ENCODE data around the gene DGKI. TPM values are rescaled to one million over a fixed set of nuclear protein-coding genes. Genes with fewer than 3 reads are reported as not detected.

DGKI gene
- total and polyA plus RNA-seq, 4 donors: 0.01 to 0.37 (median 0.31) TPM

DNA sequence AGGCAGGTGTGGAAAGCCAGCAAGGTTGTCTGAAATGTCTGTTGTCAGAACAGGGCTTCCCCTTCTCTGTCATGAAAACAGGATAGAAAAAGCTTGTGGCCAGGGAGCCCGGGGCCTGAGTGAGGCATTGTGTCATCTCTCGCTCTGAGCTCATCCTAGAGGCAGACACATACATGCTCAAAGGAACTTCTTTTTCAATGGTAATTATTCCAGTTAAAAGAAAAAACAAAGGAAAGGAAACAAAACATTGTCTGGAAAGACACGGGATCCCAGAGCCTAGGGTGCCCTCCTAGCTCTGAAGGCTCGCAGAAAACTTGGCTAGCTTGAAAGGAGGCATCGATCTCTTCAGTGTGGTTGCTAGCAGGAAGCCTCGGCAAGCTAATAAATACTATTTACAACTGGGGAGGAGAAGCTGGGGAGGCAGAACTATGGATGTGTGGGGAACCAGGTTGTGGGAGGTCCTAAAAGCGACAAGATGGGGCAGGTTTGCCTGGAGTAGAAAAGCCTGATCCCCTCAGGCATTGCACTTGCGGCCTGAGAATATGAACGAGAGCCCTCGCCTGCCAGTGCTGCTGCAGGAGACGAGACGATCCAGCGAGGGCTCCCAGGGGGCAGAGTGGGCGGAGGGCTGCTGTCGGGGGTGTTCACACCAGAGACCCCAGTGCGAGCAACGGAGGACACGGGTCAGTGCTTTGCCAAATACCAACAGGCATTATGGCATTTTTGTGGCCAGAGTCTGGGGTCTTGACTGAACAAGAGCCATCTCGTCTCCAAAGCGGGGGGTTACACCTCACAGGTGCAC is 32.8 kb upstream of the DGKI start:
- H3K36me3 ChIP-seq (ENCODE audit: control insufficient read depth in 4 of 4, insufficient read depth in 3 of 4, low read depth in 1 of 4, low read length in 3 of 4): peaks cover 24 to 66% (median 58%) of the 10 kb centered on the region in 4 donors
- H3K27ac ChIP-seq (ENCODE audit: low read depth in 1 of 2, low read length in 2 of 2): no peak overlapping the region
- H3K9ac ChIP-seq (ENCODE audit: low read depth in 1 of 2, low read length in 2 of 2): no peak overlapping the region
- no peaks in the 10 kb centered on the region for H3K4me1 ChIP-seq (ENCODE audit: control insufficient read depth in 4 of 4, insufficient read depth in 4 of 4, low read length in 3 of 4)
- no peaks in the 10 kb centered on the region for H3K27me3 ChIP-seq (ENCODE audit: control insufficient read depth in 4 of 4, insufficient read depth in 4 of 4, low read length in 3 of 4)
- H3K9me3 ChIP-seq (ENCODE audit: control insufficient read depth in 4 of 4, low read length in 3 of 4): no peaks in the 10 kb centered on the region
- DNase-seq (ENCODE audit: low spot score): no peak
- 94% methylated on average over 20 of the region's 20 CpGs for WGBS
- H3K4me3 ChIP-seq (ENCODE audit: low read depth in 1 of 3, low read length in 3 of 3): no peak overlapping the region
- TF ChIP-seq, protein P1, sequence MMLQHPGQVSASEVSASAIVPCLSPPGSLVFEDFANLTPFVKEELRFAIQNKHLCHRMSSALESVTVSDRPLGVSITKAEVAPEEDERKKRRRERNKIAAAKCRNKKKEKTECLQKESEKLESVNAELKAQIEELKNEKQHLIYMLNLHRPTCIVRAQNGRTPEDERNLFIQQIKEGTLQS (IDR thresholded peaks at IDR 0.05): no peak
- no peak for TF ChIP-seq RXRA (IDR thresholded peaks at IDR 0.05)
- TF ChIP-seq, protein P2, sequence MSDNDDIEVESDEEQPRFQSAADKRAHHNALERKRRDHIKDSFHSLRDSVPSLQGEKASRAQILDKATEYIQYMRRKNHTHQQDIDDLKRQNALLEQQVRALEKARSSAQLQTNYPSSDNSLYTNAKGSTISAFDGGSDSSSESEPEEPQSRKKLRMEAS (IDR thresholded peaks at IDR 0.05): no peak
- no peak for TF ChIP-seq RAD21 (IDR thresholded peaks at IDR 0.05)
- TF ChIP-seq YY1 (IDR thresholded peaks at IDR 0.05): no peak

DNA sequence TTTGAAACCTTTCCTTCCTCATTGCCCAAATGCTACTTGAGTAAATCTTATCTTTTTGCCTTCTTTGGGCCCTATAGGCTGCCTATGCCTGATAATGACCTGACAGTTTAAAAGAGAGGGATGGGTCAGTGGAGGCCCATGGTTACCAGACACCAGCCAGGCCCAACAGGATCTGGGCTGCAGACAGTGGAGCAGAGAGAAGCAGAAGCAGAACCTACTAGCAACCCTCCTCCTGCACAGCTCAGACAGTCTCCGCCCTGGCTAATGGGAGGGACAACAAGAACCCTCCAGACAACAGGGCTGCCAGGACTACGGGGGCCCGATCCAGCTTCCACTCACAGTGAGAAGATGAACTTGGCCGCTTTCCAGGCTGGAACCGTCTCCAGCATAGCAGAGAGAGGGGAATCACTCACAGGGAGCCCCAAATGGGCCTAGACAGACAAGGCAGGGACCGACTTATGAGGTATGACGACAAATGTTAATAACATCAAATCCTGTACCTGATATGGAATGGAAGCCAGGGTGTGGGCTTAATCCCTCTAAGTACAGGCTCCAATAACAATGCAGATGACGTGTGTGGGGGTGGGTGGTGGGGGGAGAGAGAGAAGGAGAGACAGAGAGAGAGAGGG is 31.7 kb upstream of the DGKI start:
- no peak for TF ChIP-seq HNF4A (conservative IDR thresholded peaks at IDR 0.05)
- TF ChIP-seq GABPA (IDR thresholded peaks at IDR 0.05 in 1 of 2, conservative IDR thresholded peaks at IDR 0.05 in 1 of 2): no peak
- no peak for TF ChIP-seq NR2F2 (IDR thresholded peaks at IDR 0.05)
- TF ChIP-seq, protein P2 (IDR thresholded peaks at IDR 0.05): no peak
- TF ChIP-seq RAD21 (IDR thresholded peaks at IDR 0.05): no peak
- no peak for TF ChIP-seq FOXA2 (IDR thresholded peaks at IDR 0.05)
- no peak for TF ChIP-seq TAF1 (conservative IDR thresholded peaks at IDR 0.05)
- TF ChIP-seq, protein P3, sequence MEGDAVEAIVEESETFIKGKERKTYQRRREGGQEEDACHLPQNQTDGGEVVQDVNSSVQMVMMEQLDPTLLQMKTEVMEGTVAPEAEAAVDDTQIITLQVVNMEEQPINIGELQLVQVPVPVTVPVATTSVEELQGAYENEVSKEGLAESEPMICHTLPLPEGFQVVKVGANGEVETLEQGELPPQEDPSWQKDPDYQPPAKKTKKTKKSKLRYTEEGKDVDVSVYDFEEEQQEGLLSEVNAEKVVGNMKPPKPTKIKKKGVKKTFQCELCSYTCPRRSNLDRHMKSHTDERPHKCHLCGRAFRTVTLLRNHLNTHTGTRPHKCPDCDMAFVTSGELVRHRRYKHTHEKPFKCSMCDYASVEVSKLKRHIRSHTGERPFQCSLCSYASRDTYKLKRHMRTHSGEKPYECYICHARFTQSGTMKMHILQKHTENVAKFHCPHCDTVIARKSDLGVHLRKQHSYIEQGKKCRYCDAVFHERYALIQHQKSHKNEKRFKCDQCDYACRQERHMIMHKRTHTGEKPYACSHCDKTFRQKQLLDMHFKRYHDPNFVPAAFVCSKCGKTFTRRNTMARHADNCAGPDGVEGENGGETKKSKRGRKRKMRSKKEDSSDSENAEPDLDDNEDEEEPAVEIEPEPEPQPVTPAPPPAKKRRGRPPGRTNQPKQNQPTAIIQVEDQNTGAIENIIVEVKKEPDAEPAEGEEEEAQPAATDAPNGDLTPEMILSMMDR (IDR thresholded peaks at IDR 0.05; ENCODE audit: low read depth, low read length, missing input control): no peak
- no peak for TF ChIP-seq YY1 (IDR thresholded peaks at IDR 0.05)
- no peak for TF ChIP-seq HNF4G (IDR thresholded peaks at IDR 0.05)
- TF ChIP-seq SP1 (IDR thresholded peaks at IDR 0.05): no peak
- TF ChIP-seq JUND (IDR thresholded peaks at IDR 0.05): no peak
- TF ChIP-seq EGR1 (IDR thresholded peaks at IDR 0.05; ENCODE audit: low read depth in 2 of 2): no peak
- TF ChIP-seq FOXA1 (IDR thresholded peaks at IDR 0.05): no peak
- TF ChIP-seq RXRA (IDR thresholded peaks at IDR 0.05): no peak
- TF ChIP-seq, protein P4, sequence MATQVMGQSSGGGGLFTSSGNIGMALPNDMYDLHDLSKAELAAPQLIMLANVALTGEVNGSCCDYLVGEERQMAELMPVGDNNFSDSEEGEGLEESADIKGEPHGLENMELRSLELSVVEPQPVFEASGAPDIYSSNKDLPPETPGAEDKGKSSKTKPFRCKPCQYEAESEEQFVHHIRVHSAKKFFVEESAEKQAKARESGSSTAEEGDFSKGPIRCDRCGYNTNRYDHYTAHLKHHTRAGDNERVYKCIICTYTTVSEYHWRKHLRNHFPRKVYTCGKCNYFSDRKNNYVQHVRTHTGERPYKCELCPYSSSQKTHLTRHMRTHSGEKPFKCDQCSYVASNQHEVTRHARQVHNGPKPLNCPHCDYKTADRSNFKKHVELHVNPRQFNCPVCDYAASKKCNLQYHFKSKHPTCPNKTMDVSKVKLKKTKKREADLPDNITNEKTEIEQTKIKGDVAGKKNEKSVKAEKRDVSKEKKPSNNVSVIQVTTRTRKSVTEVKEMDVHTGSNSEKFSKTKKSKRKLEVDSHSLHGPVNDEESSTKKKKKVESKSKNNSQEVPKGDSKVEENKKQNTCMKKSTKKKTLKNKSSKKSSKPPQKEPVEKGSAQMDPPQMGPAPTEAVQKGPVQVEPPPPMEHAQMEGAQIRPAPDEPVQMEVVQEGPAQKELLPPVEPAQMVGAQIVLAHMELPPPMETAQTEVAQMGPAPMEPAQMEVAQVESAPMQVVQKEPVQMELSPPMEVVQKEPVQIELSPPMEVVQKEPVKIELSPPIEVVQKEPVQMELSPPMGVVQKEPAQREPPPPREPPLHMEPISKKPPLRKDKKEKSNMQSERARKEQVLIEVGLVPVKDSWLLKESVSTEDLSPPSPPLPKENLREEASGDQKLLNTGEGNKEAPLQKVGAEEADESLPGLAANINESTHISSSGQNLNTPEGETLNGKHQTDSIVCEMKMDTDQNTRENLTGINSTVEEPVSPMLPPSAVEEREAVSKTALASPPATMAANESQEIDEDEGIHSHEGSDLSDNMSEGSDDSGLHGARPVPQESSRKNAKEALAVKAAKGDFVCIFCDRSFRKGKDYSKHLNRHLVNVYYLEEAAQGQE (IDR thresholded peaks at IDR 0.05): no peak
- TF ChIP-seq, protein P1 (IDR thresholded peaks at IDR 0.05): no peak
- TF ChIP-seq, protein P5, sequence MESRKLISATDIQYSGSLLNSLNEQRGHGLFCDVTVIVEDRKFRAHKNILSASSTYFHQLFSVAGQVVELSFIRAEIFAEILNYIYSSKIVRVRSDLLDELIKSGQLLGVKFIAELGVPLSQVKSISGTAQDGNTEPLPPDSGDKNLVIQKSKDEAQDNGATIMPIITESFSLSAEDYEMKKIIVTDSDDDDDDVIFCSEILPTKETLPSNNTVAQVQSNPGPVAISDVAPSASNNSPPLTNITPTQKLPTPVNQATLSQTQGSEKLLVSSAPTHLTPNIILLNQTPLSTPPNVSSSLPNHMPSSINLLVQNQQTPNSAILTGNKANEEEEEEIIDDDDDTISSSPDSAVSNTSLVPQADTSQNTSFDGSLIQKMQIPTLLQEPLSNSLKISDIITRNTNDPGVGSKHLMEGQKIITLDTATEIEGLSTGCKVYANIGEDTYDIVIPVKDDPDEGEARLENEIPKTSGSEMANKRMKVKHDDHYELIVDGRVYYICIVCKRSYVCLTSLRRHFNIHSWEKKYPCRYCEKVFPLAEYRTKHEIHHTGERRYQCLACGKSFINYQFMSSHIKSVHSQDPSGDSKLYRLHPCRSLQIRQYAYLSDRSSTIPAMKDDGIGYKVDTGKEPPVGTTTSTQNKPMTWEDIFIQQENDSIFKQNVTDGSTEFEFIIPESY (IDR thresholded peaks at IDR 0.05): no peak
- 91% methylated on average over 8 of the region's 8 CpGs for WGBS
- DNase-seq (ENCODE audit: low spot score): no peak
- no peak overlapping the region for H3K9ac ChIP-seq (ENCODE audit: low read depth in 1 of 2, low read length in 2 of 2)
- H3K27me3 ChIP-seq (ENCODE audit: control insufficient read depth in 4 of 4, insufficient read depth in 4 of 4, low read length in 3 of 4): no peaks in the 10 kb centered on the region
- H3K4me3 ChIP-seq (ENCODE audit: low read depth in 1 of 3, low read length in 3 of 3): no peak overlapping the region
- H3K4me1 ChIP-seq (ENCODE audit: control insufficient read depth in 4 of 4, insufficient read depth in 4 of 4, low read length in 3 of 4): no peaks in the 10 kb centered on the region
- H3K27ac ChIP-seq (ENCODE audit: low read depth in 1 of 2, low read length in 2 of 2): no peak overlapping the region
- peaks cover 26 to 59% (median 55%) of the 10 kb centered on the region in 4 donors for H3K36me3 ChIP-seq (ENCODE audit: control insufficient read depth in 4 of 4, insufficient read depth in 3 of 4, low read depth in 1 of 4, low read length in 3 of 4)
- no peaks in the 10 kb centered on the region for H3K9me3 ChIP-seq (ENCODE audit: control insufficient read depth in 4 of 4, low read length in 3 of 4)
